HUES6 (cell line): ENCODE measurements around the gene GSE1.
A peak's percentile ranks its signal among the peaks of the same experiment; 100 is the strongest.

Experiments
- H3K27ac ChIP-seq: 2 replicates; pipeline ENCODE4 v1.7.0; 2013; ENCODE audit warnings: low read depth, mild to moderate bottlenecking, low read length, inconsistent platforms
- H3K27me3 ChIP-seq: 2 replicates; pipeline ENCODE4 v1.6.1; 2013; ENCODE audit warnings: low read length; ENCODE audit not compliant: control insufficient read depth, insufficient read depth
- H3K36me3 ChIP-seq: 2 replicates; pipeline ENCODE4 v1.6.1; 2013; ENCODE audit warnings: low read length; ENCODE audit not compliant: control insufficient read depth, insufficient read depth
- H3K4me1 ChIP-seq: 2 replicates; pipeline ENCODE4 v1.6.1; 2013; ENCODE audit warnings: low read length; ENCODE audit not compliant: control insufficient read depth, insufficient read depth
- H3K4me3 ChIP-seq: 2 replicates; pipeline ENCODE4 v1.5.1; 2013; ENCODE audit warnings: low read depth, low read length
- H3K9ac ChIP-seq: one replicate; pipeline ENCODE4 v1.6.1; 2013; ENCODE audit warnings: mild to moderate bottlenecking, low read length
- H3K9me3 ChIP-seq: 2 replicates; pipeline ENCODE4 v1.6.1; 2013; ENCODE audit warnings: low read depth, low read length; ENCODE audit not compliant: control insufficient read depth, insufficient read depth

The GSE1 gene

GRCh38 chr16:85601730-85602401, 11.3 kb upstream of the GSE1 start:
- no peaks in the 10 kb centered on the region for H3K36me3 ChIP-seq
- peak overlapping the region; percentile 40 for H3K9ac ChIP-seq
- no peaks in the 10 kb centered on the region for H3K9me3 ChIP-seq
- no peaks in the 10 kb centered on the region for H3K27me3 ChIP-seq
- peak overlapping the region; percentile 14; the same call in 1 of the 2 replicates for H3K4me3 ChIP-seq
- no peak overlapping the region for H3K27ac ChIP-seq
- peaks cover 63% of the 10 kb centered on the region for H3K4me1 ChIP-seq

GRCh38 chr16:85602402-85603202, 10.5 kb upstream of the GSE1 start:
- no peaks in the 10 kb centered on the region for H3K27me3 ChIP-seq
- H3K27ac ChIP-seq = no peak overlapping the region
- H3K36me3 ChIP-seq = no peaks in the 10 kb centered on the region
- H3K4me1 ChIP-seq = peaks cover 69% of the 10 kb centered on the region
- no peak overlapping the region for H3K4me3 ChIP-seq
- no peaks in the 10 kb centered on the region for H3K9me3 ChIP-seq
- no peak overlapping the region for H3K9ac ChIP-seq

- Histone ChIP-seq H3K9me3 (no peaks in the 10 kb centered on the region), H3K4me3 (no peak overlapping the region), H3K9ac (no peak overlapping the region), H3K36me3 (no peaks in the 10 kb centered on the region), H3K27me3 (peaks cover under 1% of the 10 kb centered on the region; the same call in 1 of the 2 replicates), H3K4me1 (peaks cover 76% of the 10 kb centered on the region), H3K27ac (no peak overlapping the region)
Measured at GRCh38 chr16:85603203-85603755, 9.8 kb upstream of the GSE1 start.

- H3K9ac ChIP-seq = no peak overlapping the region
- no peak overlapping the region for H3K4me3 ChIP-seq
- H3K27ac ChIP-seq = no peak overlapping the region
- H3K4me1 ChIP-seq = peaks cover 85% of the 10 kb centered on the region
- H3K36me3 ChIP-seq = no peaks in the 10 kb centered on the region
- H3K9me3 ChIP-seq = no peaks in the 10 kb centered on the region
- H3K27me3 ChIP-seq = peaks cover 10% of the 10 kb centered on the region
Measured at GRCh38 chr16:85604145-85604705, 8.9 kb upstream of the GSE1 start.

GRCh38 chr16:85605051-85605911, 7.8 kb upstream of the GSE1 start:
- Histone ChIP-seq H3K27me3 (peaks cover 15% of the 10 kb centered on the region), H3K4me3 (peak overlapping the region; percentile 38; the same call in 1 of the 2 replicates), H3K36me3 (no peaks in the 10 kb centered on the region), H3K4me1 (peaks cover 86% of the 10 kb centered on the region), H3K27ac (no peak overlapping the region; the same call in 1 of the 2 replicates), H3K9me3 (no peaks in the 10 kb centered on the region), H3K9ac (peak overlapping the region; percentile 50)

- no peak overlapping the region; the same call in 1 of the 2 replicates for H3K27ac ChIP-seq
- H3K9ac ChIP-seq = peak overlapping the region; percentile 42
- no peaks in the 10 kb centered on the region for H3K9me3 ChIP-seq
- peaks cover 15% of the 10 kb centered on the region for H3K27me3 ChIP-seq
- H3K4me1 ChIP-seq = peaks cover 81% of the 10 kb centered on the region
- H3K36me3 ChIP-seq = no peaks in the 10 kb centered on the region
- H3K4me3 ChIP-seq = no peak overlapping the region
Measured at GRCh38 chr16:85605912-85606841, 6.9 kb upstream of the GSE1 start.

GRCh38 chr16:85606904-85607303, 6.2 kb upstream of the GSE1 start:
- Histone ChIP-seq H3K27ac (peak overlapping the region; percentile 78), H3K4me1 (peaks cover 74% of the 10 kb centered on the region), H3K4me3 (peak overlapping the region; percentile 42), H3K9me3 (no peaks in the 10 kb centered on the region), H3K27me3 (peaks cover 15% of the 10 kb centered on the region), H3K9ac (peak overlapping the region; percentile 48), H3K36me3 (no peaks in the 10 kb centered on the region)

- Histone ChIP-seq H3K9ac (peak overlapping the region; percentile 48), H3K9me3 (no peaks in the 10 kb centered on the region), H3K4me1 (peaks cover 69% of the 10 kb centered on the region), H3K27ac (peak overlapping the region; percentile 78), H3K36me3 (no peaks in the 10 kb centered on the region), H3K4me3 (peak overlapping the region; percentile 42), H3K27me3 (peaks cover 15% of the 10 kb centered on the region)
Measured at GRCh38 chr16:85607321-85607765, 5.8 kb upstream of the GSE1 start.

- no peaks in the 10 kb centered on the region for H3K36me3 ChIP-seq
- H3K9me3 ChIP-seq = no peaks in the 10 kb centered on the region
- H3K9ac ChIP-seq = peak overlapping the region; percentile 48
- H3K4me3 ChIP-seq = peak overlapping the region; percentile 42
- peaks cover 15% of the 10 kb centered on the region for H3K27me3 ChIP-seq
- H3K27ac ChIP-seq = peak overlapping the region; percentile 78; the same call in 1 of the 2 replicates
- H3K4me1 ChIP-seq = peaks cover 63% of the 10 kb centered on the region
Measured at GRCh38 chr16:85607796-85608514, 5.2 kb upstream of the GSE1 start.
